ENCODE measurements around the gene IL1B. TPM values are rescaled to one million over a fixed set of nuclear protein-coding genes. Genes with fewer than 3 reads are reported as not detected.

Gene IL1B
- total RNA-seq, 1 donor from 2014 or later: not detected

- no peak for DNase-seq (ENCODE audit: low spot score)
- Mint-ChIP-seq H3K36me3 (no peaks in the 10 kb centered on the region), H3K27me3 (ENCODE audit: insufficient read depth, low read depth) (no peaks in the 10 kb centered on the region), H3K9me3 (peaks cover 8% of the 10 kb centered on the region), H3K4me1 (no peaks in the 10 kb centered on the region), H3K4me3 (no peak overlapping the region), H3K27ac (no peak overlapping the region)
- no peak overlapping the region for H3K4me2 ChIP-seq
- TF ChIP-seq CTCF (IDR thresholded peaks at IDR 0.05) (no peak), EZH2phosphoT487 (IDR thresholded peaks at IDR 0.05) (no peak), EZH2 (IDR thresholded peaks at IDR 0.05) (no peak)
- no peaks in the 10 kb centered on the region for H3K4me1 ChIP-seq
- H3K27ac ChIP-seq: no peak overlapping the region
- no peaks in the 10 kb centered on the region for H3K79me2 ChIP-seq (ENCODE audit: low read depth)
- H3K9me3 ChIP-seq (ENCODE audit: low read depth): no peaks in the 10 kb centered on the region
- H3K36me3 ChIP-seq: no peaks in the 10 kb centered on the region
- H3K9ac ChIP-seq: no peak overlapping the region
- no peaks in the 10 kb centered on the region for H4K20me1 ChIP-seq (ENCODE audit: low read depth)
- no peak overlapping the region for H2AFZ ChIP-seq (replicated peaks)
- no peaks in the 10 kb centered on the region for H3F3A ChIP-seq (ENCODE audit: low read depth)
- H3K27me3 ChIP-seq: no peaks in the 10 kb centered on the region
- H3K4me3 ChIP-seq: no peak overlapping the region
Observed at GRCh38 chr2:112794841-112795240, 41.7 kb downstream of the IL1B start.

DNA sequence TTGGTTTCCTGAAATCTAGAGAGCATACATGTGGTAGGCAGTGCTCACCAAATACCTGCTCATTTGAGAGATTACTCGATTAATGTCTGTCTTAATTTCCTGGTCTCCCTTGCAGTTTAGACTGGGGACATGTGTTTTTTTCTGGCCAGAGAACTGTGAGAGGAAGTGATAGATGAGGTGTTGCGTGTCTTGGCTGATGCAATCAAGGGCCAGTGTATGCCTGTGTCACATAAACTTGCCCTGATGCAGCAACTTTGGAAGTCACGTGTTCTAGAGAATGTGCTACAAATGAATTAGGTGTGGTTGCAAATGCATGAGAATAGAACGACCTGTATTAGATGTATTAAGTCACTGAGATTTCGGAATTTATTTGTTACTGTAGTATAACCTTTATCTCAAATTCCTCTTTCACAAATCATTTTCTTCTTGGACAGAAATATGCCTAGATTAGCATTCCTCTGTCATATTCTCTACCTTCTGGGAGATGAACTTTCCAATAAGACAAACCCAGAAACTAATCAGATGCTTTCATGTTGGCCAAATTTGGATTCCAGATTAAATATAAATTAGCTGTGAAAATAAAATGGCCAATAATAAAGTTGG, 42.3 kb downstream of the IL1B start:
- H3K4me3 Mint-ChIP-seq: no peak overlapping the region
- no peaks in the 10 kb centered on the region for H3K27me3 ChIP-seq
- no peak overlapping the region for H3K9ac ChIP-seq
- H3K27ac Mint-ChIP-seq: no peak overlapping the region
- no peak for DNase-seq (ENCODE audit: low spot score)
- no peak overlapping the region for H3K27ac ChIP-seq
- H3K9me3 ChIP-seq (ENCODE audit: low read depth): no peaks in the 10 kb centered on the region
- no peaks in the 10 kb centered on the region for H3K36me3 ChIP-seq
- no peak overlapping the region for H2AFZ ChIP-seq (replicated peaks)
- H3K27me3 Mint-ChIP-seq (ENCODE audit: insufficient read depth, low read depth): no peaks in the 10 kb centered on the region
- H4K20me1 ChIP-seq (ENCODE audit: low read depth): no peaks in the 10 kb centered on the region
- no peaks in the 10 kb centered on the region for H3K36me3 Mint-ChIP-seq
- H3K79me2 ChIP-seq (ENCODE audit: low read depth): no peaks in the 10 kb centered on the region
- no peaks in the 10 kb centered on the region for H3F3A ChIP-seq (ENCODE audit: low read depth)
- no peaks in the 10 kb centered on the region for H3K4me1 Mint-ChIP-seq
- TF ChIP-seq EZH2phosphoT487 (IDR thresholded peaks at IDR 0.05): no peak
- no peak for TF ChIP-seq CTCF (IDR thresholded peaks at IDR 0.05)
- no peak for TF ChIP-seq EZH2 (IDR thresholded peaks at IDR 0.05)
- H3K9me3 Mint-ChIP-seq: peaks cover 5% of the 10 kb centered on the region
- no peak overlapping the region for H3K4me2 ChIP-seq
- H3K4me3 ChIP-seq: no peak overlapping the region
- no peaks in the 10 kb centered on the region for H3K4me1 ChIP-seq

- no peaks in the 10 kb centered on the region for H3K36me3 Mint-ChIP-seq
- Histone ChIP-seq H3F3A (ENCODE audit: low read depth) (no peaks in the 10 kb centered on the region), H3K36me3 (no peaks in the 10 kb centered on the region), H3K27ac (no peak overlapping the region), H3K4me2 (no peak overlapping the region), H3K4me1 (no peaks in the 10 kb centered on the region), H2AFZ (replicated peaks) (no peak overlapping the region), H3K4me3 (no peak overlapping the region), H3K9ac (no peak overlapping the region), H3K27me3 (no peaks in the 10 kb centered on the region), H3K79me2 (ENCODE audit: low read depth) (no peaks in the 10 kb centered on the region), H4K20me1 (ENCODE audit: low read depth) (no peaks in the 10 kb centered on the region), H3K9me3 (ENCODE audit: low read depth) (no peaks in the 10 kb centered on the region)
- H3K9me3 Mint-ChIP-seq: peaks cover 2% of the 10 kb centered on the region
- peaks cover 2% of the 10 kb centered on the region for H3K27me3 Mint-ChIP-seq (ENCODE audit: insufficient read depth, low read depth)
- TF ChIP-seq EZH2phosphoT487 (IDR thresholded peaks at IDR 0.05) (no peak), EZH2 (IDR thresholded peaks at IDR 0.05) (no peak), CTCF (IDR thresholded peaks at IDR 0.05) (no peak)
- no peaks in the 10 kb centered on the region for H3K4me1 Mint-ChIP-seq
- H3K4me3 Mint-ChIP-seq: no peak overlapping the region
- no peak overlapping the region for H3K27ac Mint-ChIP-seq
- DNase-seq (ENCODE audit: low spot score): no peak
Observed at GRCh38 chr2:112793449-112793978, 43.1 kb downstream of the IL1B start.

Data from neural progenitor cell (in vitro differentiated cells).